HG02571 (cell line): ENCODE measurements around the gene CADM1.

Experiments used
- ATAC-seq: cut with Tn5 transposase; IDR thresholded peaks from one replicate; pipeline ENCODE4 v1.9.1; 2021; ENCODE audit warnings: mild to moderate bottlenecking, moderate library complexity; ENCODE audit not compliant: unreplicated experiment

Gene CADM1

GRCh38 chr11:115191761-115192160 is 312.5 kb downstream of the CADM1 start:
- ATAC-seq = no peak

GRCh38 chr11:115190196-115190595 is 314.0 kb downstream of the CADM1 start:
- no peak for ATAC-seq

- ATAC-seq = no peak
Measured at GRCh38 chr11:115188898-115189278, 315.3 kb downstream of the CADM1 start.

- ATAC-seq = no peak
Measured at GRCh38 chr11:115188188-115188897, 315.9 kb downstream of the CADM1 start.

GRCh38 chr11:115185931-115186330 is 318.3 kb downstream of the CADM1 start:
- ATAC-seq = no peak

GRCh38 chr11:115185507-115185906 is 318.7 kb downstream of the CADM1 start:
- ATAC-seq = no peak

- no peak for ATAC-seq
Measured at GRCh38 chr11:115184901-115185300, 319.3 kb downstream of the CADM1 start.

GRCh38 chr11:115183830-115184229 is 320.4 kb downstream of the CADM1 start:
- ATAC-seq = no peak

- ATAC-seq = no peak
Measured at GRCh38 chr11:115183136-115183535, 321.1 kb downstream of the CADM1 start.

- ATAC-seq = no peak
Measured at GRCh38 chr11:115182282-115182955, 321.8 kb downstream of the CADM1 start.

GRCh38 chr11:115181538-115181937 is 322.7 kb downstream of the CADM1 start:
- no peak for ATAC-seq

GRCh38 chr11:115180272-115180671 is 323.9 kb downstream of the CADM1 start:
- ATAC-seq = no peak

- no peak for ATAC-seq
Measured at GRCh38 chr11:115179636-115180035, 324.6 kb downstream of the CADM1 start.

- no peak for ATAC-seq
Measured at GRCh38 chr11:115178705-115179104, 325.5 kb downstream of the CADM1 start.

- no peak for ATAC-seq
Measured at GRCh38 chr11:115173136-115173535, 331.1 kb downstream of the CADM1 start.

- no peak for ATAC-seq
Measured at GRCh38 chr11:115170133-115170815, 333.9 kb downstream of the CADM1 start.

GRCh38 chr11:115169251-115169650 is 335.0 kb downstream of the CADM1 start:
- no peak for ATAC-seq

- ATAC-seq = no peak
Measured at GRCh38 chr11:115168686-115169085, 335.5 kb downstream of the CADM1 start.

GRCh38 chr11:115168229-115168671 is 336.0 kb downstream of the CADM1 start:
- no peak for ATAC-seq

GRCh38 chr11:115167456-115167855 is 336.8 kb downstream of the CADM1 start:
- ATAC-seq = no peak

- ATAC-seq = no peak
Measured at GRCh38 chr11:115166820-115167219, 337.4 kb downstream of the CADM1 start.

GRCh38 chr11:115164774-115165173 is 339.4 kb downstream of the CADM1 start:
- no peak for ATAC-seq
